GM23248 (cell line): Measurements from ENCODE around the gene GUCA2A.

Source experiments
- EZH2 ChIP-seq: fragments of 200-600 bp; sonication (generic); IDR thresholded peaks from 2 replicates; pipeline ENCODE4 v1.6.1; 2018; ENCODE audit warnings: antibody characterized with exemption, mild to moderate bottlenecking; ENCODE audit not compliant: insufficient read depth, poor library complexity, severe bottlenecking
- EZH2phosphoT487 ChIP-seq: fragments of 200-600 bp; sonication (generic); IDR thresholded peaks from 2 replicates; pipeline ENCODE4 v1.6.1; 2018; ENCODE audit warnings: antibody characterized with exemption, moderate library complexity, mild to moderate bottlenecking, low read depth; ENCODE audit not compliant: insufficient read depth

- no peak for TF ChIP-seq EZH2phosphoT487
- no peak for TF ChIP-seq EZH2
These were observed 14.7 kb upstream of the GUCA2A start for GRCh38 chr1:42179275-42179674.
